Erythroblast (primary cell): ENCODE results near the gene BCAT1.

ENCODE experiments used
- GATA1 ChIP-seq: IDR thresholded peaks from 2 replicates; pipeline ENCODE4 v1.6.1; 2011; ENCODE audit warnings: low read depth, mild to moderate bottlenecking, control low read depth, low read length, moderate library complexity
- POLR2A ChIP-seq: IDR thresholded peaks from 2 replicates; pipeline ENCODE4 v1.6.1; 2011; ENCODE audit warnings: mild to moderate bottlenecking, low read length

- TF ChIP-seq POLR2A: no peak
- TF ChIP-seq GATA1: no peak
Measured at GRCh38 chr12:24898606-24899005, 50.3 kb downstream of the BCAT1 start.
